GM12878 (cell line): Measurements from ENCODE around the gene IRF1. TPM values are rescaled to one million over a fixed set of nuclear protein-coding genes. Genes with fewer than 3 reads are reported as not detected.

ENCODE experiments used
- CREM ChIP-seq: IDR thresholded peaks from 2 replicates; pipeline ENCODE4 v1.6.1; 2014; ENCODE audit warnings: antibody characterized with exemption, low read depth
- FOXK2 ChIP-seq: fragments of 450-650 bp; IDR thresholded peaks from 2 replicates; pipeline ENCODE4 v1.6.1; 2017; ENCODE audit warnings: mild to moderate bottlenecking, moderate library complexity
- GATAD2B ChIP-seq: fragments of 450-650 bp; conservative IDR thresholded peaks from 2 replicates; pipeline ENCODE4 v1.6.1; 2017; ENCODE audit warnings: low read depth, mild to moderate bottlenecking, moderate library complexity
- HDAC2 ChIP-seq: fragments of 200-600 bp; sonication (generic); IDR thresholded peaks from 2 replicates; pipeline ENCODE4 v1.6.1; 2017
- HDAC6 ChIP-seq: fragments of 200-600 bp; sonication (generic); IDR thresholded peaks from one replicate; pipeline ENCODE4 v1.8.0; 2017; ENCODE audit warnings: antibody characterized with exemption; ENCODE audit not compliant: unreplicated experiment
- KLF5 ChIP-seq: fragments of 450-650 bp; IDR thresholded peaks from 2 replicates; pipeline ENCODE4 v1.6.1; 2014; ENCODE audit warnings: mild to moderate bottlenecking; ENCODE audit not compliant: partially characterized antibody
- NR2F1 ChIP-seq: fragments of 450-650 bp; conservative IDR thresholded peaks from 2 replicates; pipeline ENCODE4 v1.6.1; 2017; ENCODE audit warnings: mild to moderate bottlenecking
- PBX3 ChIP-seq: IDR thresholded peaks from 2 replicates; pipeline ENCODE4 v1.6.1; 2011; ENCODE audit warnings: mild to moderate bottlenecking, low read depth, low read length, moderate library complexity; ENCODE audit not compliant: insufficient replicate concordance
- PML ChIP-seq: IDR thresholded peaks from 2 replicates; pipeline ENCODE4 v1.6.1; 2012; ENCODE audit warnings: low read length, inconsistent platforms
- RAD51 ChIP-seq: fragments of 450-650 bp; IDR thresholded peaks from 2 replicates; pipeline ENCODE4 v1.6.1; 2016; ENCODE audit warnings: moderate library complexity, mild to moderate bottlenecking, inconsistent platforms
- RELB ChIP-seq: fragments of 450-650 bp; IDR thresholded peaks from 2 replicates; pipeline ENCODE4 v1.6.1; 2017; ENCODE audit warnings: low read depth, mild to moderate bottlenecking, moderate library complexity
- SREBF2 ChIP-seq: IDR thresholded peaks from 2 replicates; pipeline ENCODE4 v1.6.1; 2012; ENCODE audit warnings: mild to moderate bottlenecking, low read length
- TAF1 ChIP-seq: IDR thresholded peaks from 2 replicates; pipeline ENCODE4 v1.6.1; 2011; ENCODE audit warnings: mild to moderate bottlenecking, low read depth, low read length, borderline replicate concordance
- YY1 ChIP-seq: IDR thresholded peaks from 2 replicates; pipeline ENCODE4 v1.6.1; 2011; ENCODE audit warnings: low read depth, mild to moderate bottlenecking, low read length
- polyA plus RNA-seq, 11 experiments: library from polyadenylated mRNA; depleted of rRNA in 4 of 11; unstranded in 6 of 11; stranded (reverse) in 5 of 11; fragments of >200 nt; fragmentation: Nextera tagmentation in 4 of 11; fragmentation: Illumina TruSeq in 1 of 11; extraction: Ambion mirVana in 4 of 11; extraction: Trizol in 1 of 11; gene quantifications; 1 replicate in 1 of 11; 2 replicates in 10 of 11; pipeline versions ENCODE4 v1.2.1 to v1.2.3, GENCODE V29; 2011 to 2016; ENCODE audit warnings: inconsistent platforms in 2 of 11, missing spikeins in 2 of 11, low read depth in 1 of 11
- total RNA-seq, 4 experiments: library from RNA; depleted of rRNA in 3 of 4; stranded (reverse); fragments of >200 nt in 3 of 4; fragmentation: Illumina TruSeq in 1 of 4; extraction: Trizol in 1 of 4; gene quantifications; 2 replicates each; pipeline versions ENCODE4 v1.2.1 to v1.2.3, GENCODE V29; 2013 to 2021
- TF ChIP-seq, protein P1 (sequence below): IDR thresholded peaks from 2 replicates; pipeline ENCODE4 v1.6.1; 2012; ENCODE audit warnings: improper control_type of control experiment, low read depth, low read length; ENCODE audit not compliant: insufficient replicate concordance
- TF ChIP-seq, protein P2 (sequence below): IDR thresholded peaks from 2 replicates; pipeline ENCODE4 v1.6.1; 2011; ENCODE audit warnings: borderline replicate concordance, low read depth, mild to moderate bottlenecking, moderate library complexity, mixed read lengths, low read length; ENCODE audit not compliant: insufficient read depth; ENCODE audit errors: extremely low read length
- TF ChIP-seq, protein P3 (sequence below): fragments of 450-650 bp; conservative IDR thresholded peaks from 2 replicates; pipeline ENCODE4 v1.6.1; 2017; ENCODE audit warnings: mild to moderate bottlenecking, moderate library complexity

IRF1 gene
- total and polyA plus RNA-seq, 10 of the 15 experiments (the other 5 are each of a cell fraction or from before 2014, with no cell fraction given) = 6.9 to 68.0 (median 49.6) TPM

- TF ChIP-seq, protein P1, sequence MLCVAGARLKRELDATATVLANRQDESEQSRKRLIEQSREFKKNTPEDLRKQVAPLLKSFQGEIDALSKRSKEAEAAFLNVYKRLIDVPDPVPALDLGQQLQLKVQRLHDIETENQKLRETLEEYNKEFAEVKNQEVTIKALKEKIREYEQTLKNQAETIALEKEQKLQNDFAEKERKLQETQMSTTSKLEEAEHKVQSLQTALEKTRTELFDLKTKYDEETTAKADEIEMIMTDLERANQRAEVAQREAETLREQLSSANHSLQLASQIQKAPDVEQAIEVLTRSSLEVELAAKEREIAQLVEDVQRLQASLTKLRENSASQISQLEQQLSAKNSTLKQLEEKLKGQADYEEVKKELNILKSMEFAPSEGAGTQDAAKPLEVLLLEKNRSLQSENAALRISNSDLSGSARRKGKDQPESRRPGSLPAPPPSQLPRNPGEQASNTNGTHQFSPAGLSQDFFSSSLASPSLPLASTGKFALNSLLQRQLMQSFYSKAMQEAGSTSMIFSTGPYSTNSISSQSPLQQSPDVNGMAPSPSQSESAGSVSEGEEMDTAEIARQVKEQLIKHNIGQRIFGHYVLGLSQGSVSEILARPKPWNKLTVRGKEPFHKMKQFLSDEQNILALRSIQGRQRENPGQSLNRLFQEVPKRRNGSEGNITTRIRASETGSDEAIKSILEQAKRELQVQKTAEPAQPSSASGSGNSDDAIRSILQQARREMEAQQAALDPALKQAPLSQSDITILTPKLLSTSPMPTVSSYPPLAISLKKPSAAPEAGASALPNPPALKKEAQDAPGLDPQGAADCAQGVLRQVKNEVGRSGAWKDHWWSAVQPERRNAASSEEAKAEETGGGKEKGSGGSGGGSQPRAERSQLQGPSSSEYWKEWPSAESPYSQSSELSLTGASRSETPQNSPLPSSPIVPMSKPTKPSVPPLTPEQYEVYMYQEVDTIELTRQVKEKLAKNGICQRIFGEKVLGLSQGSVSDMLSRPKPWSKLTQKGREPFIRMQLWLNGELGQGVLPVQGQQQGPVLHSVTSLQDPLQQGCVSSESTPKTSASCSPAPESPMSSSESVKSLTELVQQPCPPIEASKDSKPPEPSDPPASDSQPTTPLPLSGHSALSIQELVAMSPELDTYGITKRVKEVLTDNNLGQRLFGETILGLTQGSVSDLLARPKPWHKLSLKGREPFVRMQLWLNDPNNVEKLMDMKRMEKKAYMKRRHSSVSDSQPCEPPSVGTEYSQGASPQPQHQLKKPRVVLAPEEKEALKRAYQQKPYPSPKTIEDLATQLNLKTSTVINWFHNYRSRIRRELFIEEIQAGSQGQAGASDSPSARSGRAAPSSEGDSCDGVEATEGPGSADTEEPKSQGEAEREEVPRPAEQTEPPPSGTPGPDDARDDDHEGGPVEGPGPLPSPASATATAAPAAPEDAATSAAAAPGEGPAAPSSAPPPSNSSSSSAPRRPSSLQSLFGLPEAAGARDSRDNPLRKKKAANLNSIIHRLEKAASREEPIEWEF = no peak
- peak; percentile 36; the same call in 1 of the 2 replicates for TF ChIP-seq GATAD2B
- peak; percentile 65 for TF ChIP-seq CREM
- no peak for TF ChIP-seq TAF1
- no peak for TF ChIP-seq SREBF2
- TF ChIP-seq NR2F1 = 0 out of 2 replicates have a peak, but pooled peaks have one; percentile 37
- TF ChIP-seq, protein P2, sequence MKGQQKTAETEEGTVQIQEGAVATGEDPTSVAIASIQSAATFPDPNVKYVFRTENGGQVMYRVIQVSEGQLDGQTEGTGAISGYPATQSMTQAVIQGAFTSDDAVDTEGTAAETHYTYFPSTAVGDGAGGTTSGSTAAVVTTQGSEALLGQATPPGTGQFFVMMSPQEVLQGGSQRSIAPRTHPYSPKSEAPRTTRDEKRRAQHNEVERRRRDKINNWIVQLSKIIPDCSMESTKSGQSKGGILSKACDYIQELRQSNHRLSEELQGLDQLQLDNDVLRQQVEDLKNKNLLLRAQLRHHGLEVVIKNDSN = no peak
- TF ChIP-seq RELB = no peak
- TF ChIP-seq, protein P3, sequence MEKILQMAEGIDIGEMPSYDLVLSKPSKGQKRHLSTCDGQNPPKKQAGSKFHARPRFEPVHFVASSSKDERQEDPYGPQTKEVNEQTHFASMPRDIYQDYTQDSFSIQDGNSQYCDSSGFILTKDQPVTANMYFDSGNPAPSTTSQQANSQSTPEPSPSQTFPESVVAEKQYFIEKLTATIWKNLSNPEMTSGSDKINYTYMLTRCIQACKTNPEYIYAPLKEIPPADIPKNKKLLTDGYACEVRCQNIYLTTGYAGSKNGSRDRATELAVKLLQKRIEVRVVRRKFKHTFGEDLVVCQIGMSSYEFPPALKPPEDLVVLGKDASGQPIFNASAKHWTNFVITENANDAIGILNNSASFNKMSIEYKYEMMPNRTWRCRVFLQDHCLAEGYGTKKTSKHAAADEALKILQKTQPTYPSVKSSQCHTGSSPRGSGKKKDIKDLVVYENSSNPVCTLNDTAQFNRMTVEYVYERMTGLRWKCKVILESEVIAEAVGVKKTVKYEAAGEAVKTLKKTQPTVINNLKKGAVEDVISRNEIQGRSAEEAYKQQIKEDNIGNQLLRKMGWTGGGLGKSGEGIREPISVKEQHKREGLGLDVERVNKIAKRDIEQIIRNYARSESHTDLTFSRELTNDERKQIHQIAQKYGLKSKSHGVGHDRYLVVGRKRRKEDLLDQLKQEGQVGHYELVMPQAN = 0 out of 2 replicates have a peak, but pooled peaks have one; percentile 33
- TF ChIP-seq HDAC2 = no peak
- no peak for TF ChIP-seq FOXK2
- no peak for TF ChIP-seq RAD51
- TF ChIP-seq PBX3 = peak; percentile 10
- no peak for TF ChIP-seq KLF5
- no peak for TF ChIP-seq PML
- no peak for TF ChIP-seq HDAC6
- TF ChIP-seq YY1 = no peak; the same call in 1 of the 2 replicates
Measured at GRCh38 chr5:132456296-132456986, 34.1 kb downstream of the IRF1 start (continued).
